Nephron progenitor cell (in vitro differentiated cells): Measurements from ENCODE around the gene INHA.

Experiments used
- DNase-seq: peaks from one replicate; pipeline ENCODE4 v3.0.0; 2021
- H3K27ac Mint-ChIP-seq: 2 replicates; pipeline ENCODE4 v1.8.0; 2021; ENCODE audit warnings: mild to moderate bottlenecking, moderate library complexity, mixed read lengths
- H3K27me3 Mint-ChIP-seq: 2 replicates; pipeline ENCODE4 v1.8.0; 2021; ENCODE audit warnings: mild to moderate bottlenecking, low read depth, mixed read lengths; ENCODE audit not compliant: poor library complexity
- H3K36me3 Mint-ChIP-seq: 2 replicates; pipeline ENCODE4 v1.8.0; 2021; ENCODE audit warnings: low read depth, mixed read lengths
- H3K4me1 Mint-ChIP-seq: 2 replicates; pipeline ENCODE4 v1.8.0; 2021; ENCODE audit warnings: mixed read lengths
- H3K4me3 Mint-ChIP-seq: 2 replicates; pipeline ENCODE4 v1.8.0; 2021; ENCODE audit warnings: mild to moderate bottlenecking, moderate library complexity, mixed read lengths
- H3K9me3 Mint-ChIP-seq: 2 replicates; pipeline ENCODE4 v1.8.0; 2021; ENCODE audit warnings: mild to moderate bottlenecking, moderate library complexity, mixed read lengths
- CTCF ChIP-seq: fragments of 200-600 bp; sonication (generic); IDR thresholded peaks from 2 replicates; pipeline ENCODE4 v1.5.0; 2021; ENCODE audit warnings: antibody characterized with exemption

The INHA gene

DNA sequence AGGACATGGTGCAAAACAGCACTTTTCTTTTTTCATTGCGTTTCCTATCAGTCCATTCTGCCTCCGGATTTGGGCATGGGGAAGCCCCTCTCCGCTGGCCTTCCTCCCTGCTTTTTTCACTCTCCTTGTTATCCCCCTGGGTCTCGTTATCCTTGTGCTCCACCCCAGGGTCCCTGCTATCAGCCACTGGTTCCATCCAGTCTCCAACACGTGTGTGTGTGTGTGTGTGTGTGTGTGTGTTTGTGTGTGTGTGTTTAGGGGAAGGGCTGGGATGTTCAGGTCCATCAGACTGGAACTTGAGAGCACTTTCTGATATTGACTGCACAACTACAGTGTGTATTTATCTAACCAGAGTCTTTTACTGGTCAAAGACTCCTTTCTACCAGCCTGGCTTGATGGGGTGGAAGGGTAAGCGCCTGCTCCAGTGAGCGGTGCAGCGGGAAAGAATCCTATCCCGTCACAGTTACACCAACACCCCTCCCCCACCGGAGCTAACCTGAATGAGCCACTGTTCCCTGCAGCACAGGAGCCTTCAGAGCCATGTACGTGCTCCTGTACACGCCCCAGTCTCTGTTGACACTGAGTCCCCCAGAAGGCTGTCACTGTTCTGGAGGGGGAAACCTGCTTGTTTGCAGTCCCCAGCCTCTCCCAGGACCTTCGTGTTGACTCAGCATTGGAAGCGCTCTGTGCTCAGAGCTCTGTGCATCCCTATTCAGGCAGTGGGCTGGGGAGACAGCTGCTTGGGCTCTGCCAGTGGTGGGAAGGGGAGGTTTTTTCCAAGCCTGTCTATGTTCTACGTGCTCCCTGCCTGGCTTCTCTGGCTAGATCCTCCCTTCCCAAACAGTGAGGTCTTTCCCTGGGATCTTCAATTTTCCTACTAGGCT is 4.6 kb downstream of the INHA start:
- H3K4me1 Mint-ChIP-seq: peaks cover 64% of the 10 kb centered on the region
- no peaks in the 10 kb centered on the region for H3K9me3 Mint-ChIP-seq
- TF ChIP-seq CTCF: no peak
- H3K27me3 Mint-ChIP-seq: peaks cover 17% of the 10 kb centered on the region
- peak overlapping the region; percentile 88 for H3K27ac Mint-ChIP-seq
- DNase-seq: peak; percentile 73
- no peaks in the 10 kb centered on the region for H3K36me3 Mint-ChIP-seq
- H3K4me3 Mint-ChIP-seq: peak overlapping the region; percentile 54

- TF ChIP-seq CTCF: no peak
- peaks cover 26% of the 10 kb centered on the region for H3K27me3 Mint-ChIP-seq
- H3K27ac Mint-ChIP-seq: peak overlapping the region; percentile 3
- H3K36me3 Mint-ChIP-seq: no peaks in the 10 kb centered on the region
- peak overlapping the region; percentile 51 for H3K4me3 Mint-ChIP-seq
- peaks cover 51% of the 10 kb centered on the region for H3K4me1 Mint-ChIP-seq
- H3K9me3 Mint-ChIP-seq: no peaks in the 10 kb centered on the region
- DNase-seq: no peak
These were observed 6.9 kb downstream of the INHA start for GRCh38 chr2:219578811-219579613.

DNA sequence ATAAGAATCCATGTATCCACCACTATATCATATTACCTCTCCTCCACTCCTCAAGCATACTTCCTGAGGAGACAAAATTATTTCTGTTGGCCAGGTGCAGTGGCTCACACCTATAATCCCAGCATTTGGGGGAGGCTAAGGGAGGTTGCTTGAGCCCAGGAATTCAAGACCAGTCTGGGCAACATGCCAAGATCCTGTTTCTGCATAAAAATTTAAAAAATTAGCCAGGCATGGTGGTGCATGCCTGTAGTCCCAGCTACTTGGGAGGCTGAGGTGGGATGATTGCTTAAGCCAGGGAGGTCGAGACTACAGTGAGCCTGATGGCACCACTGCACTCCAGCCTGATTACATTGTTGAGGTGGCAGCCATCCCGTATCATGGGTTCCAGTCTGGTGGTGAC is 9.2 kb downstream of the INHA start:
- Mint-ChIP-seq H3K9me3 (no peaks in the 10 kb centered on the region), H3K36me3 (no peaks in the 10 kb centered on the region), H3K27me3 (peaks cover 41% of the 10 kb centered on the region), H3K27ac (no peak overlapping the region), H3K4me1 (peaks cover 37% of the 10 kb centered on the region), H3K4me3 (no peak overlapping the region)
- DNase-seq: no peak
- TF ChIP-seq CTCF: no peak

DNA sequence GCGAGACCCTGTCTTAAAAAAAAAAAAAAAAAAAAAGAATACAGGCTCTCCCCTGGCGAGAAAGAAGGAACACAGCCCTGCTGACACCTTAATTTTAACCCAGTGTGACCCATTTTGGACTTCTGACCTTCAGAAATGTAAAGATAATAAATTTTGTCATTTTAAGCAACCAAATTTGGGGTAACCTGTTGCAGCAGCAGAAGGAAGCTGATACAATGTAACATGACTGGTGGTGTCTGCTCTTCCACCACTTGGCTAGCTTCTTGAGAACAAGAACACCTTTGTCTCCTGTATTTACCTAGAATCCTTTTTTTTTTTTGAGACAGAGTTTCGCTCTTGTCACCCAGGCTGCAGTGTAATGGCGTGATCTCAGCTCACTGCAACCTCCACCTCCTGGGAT is 19.0 kb downstream of the INHA start:
- DNase-seq: no peak
- Mint-ChIP-seq H3K27me3 (peaks cover 44% of the 10 kb centered on the region), H3K4me3 (no peak overlapping the region), H3K36me3 (no peaks in the 10 kb centered on the region), H3K4me1 (peaks cover 33% of the 10 kb centered on the region), H3K27ac (no peak overlapping the region), H3K9me3 (no peaks in the 10 kb centered on the region)
- no peak for TF ChIP-seq CTCF

DNA sequence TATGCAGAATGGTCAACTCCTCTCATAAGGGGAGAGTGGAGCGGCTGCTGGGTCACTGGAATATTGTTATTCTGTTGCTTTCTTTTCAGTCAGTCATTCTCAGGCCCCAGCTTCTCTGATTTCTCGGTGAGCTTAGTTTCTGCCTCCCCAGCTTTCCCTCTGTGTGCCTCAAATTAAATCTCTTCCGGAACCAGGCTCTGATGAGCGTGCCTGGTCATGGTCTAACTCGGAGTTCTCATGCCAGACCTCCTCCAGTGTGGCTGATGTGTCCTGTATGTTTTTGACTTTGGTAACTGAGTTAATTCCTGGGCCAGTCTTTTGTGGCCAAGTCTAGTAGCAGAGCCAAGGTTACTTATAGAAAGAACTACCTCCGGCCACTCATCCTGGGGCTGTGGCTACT is 20.6 kb downstream of the INHA start:
- Mint-ChIP-seq H3K27ac (peak overlapping the region; percentile 11), H3K4me3 (no peak overlapping the region), H3K4me1 (peaks cover 47% of the 10 kb centered on the region), H3K36me3 (no peaks in the 10 kb centered on the region), H3K27me3 (peaks cover 37% of the 10 kb centered on the region), H3K9me3 (no peaks in the 10 kb centered on the region)
- no peak for TF ChIP-seq CTCF
- no peak for DNase-seq
